Measurements from ENCODE around the gene DLG2. TPM values are rescaled to one million over a fixed set of nuclear protein-coding genes. Genes with fewer than 3 reads are reported as not detected.

DLG2 gene
- polyA plus RNA-seq, 3 donors: 0.24 to 0.39 TPM; not detected in 1

GRCh38 chr11:83922318-83922717 is 1704.8 kb downstream of the DLG2 start:
- DNase-seq: no peak
- no peaks in the 10 kb centered on the region for H3K9me3 Mint-ChIP-seq
- H3K4me3 Mint-ChIP-seq: no peak overlapping the region
- H3K27me3 Mint-ChIP-seq (ENCODE audit: low read depth in 3 of 3): no peaks in the 10 kb centered on the region
- Histone ChIP-seq H3K27ac (ENCODE audit: low read depth in 1 of 2, low read length in 2 of 2) (no peak overlapping the region), H4K20me1 (ENCODE audit: insufficient read depth, low read length) (no peaks in the 10 kb centered on the region), H3K79me2 (ENCODE audit: insufficient read depth, low read length) (no peaks in the 10 kb centered on the region), H3K4me1 (ENCODE audit: control insufficient read depth in 1 of 2, insufficient read depth in 2 of 2, low read length in 2 of 2) (no peaks in the 10 kb centered on the region), H3K9ac (ENCODE audit: insufficient read depth, low read length, poor library complexity, severe bottlenecking) (no peak overlapping the region), H2AFZ (ENCODE audit: insufficient read depth, low read depth, low read length, poor library complexity, severe bottlenecking) (no peak overlapping the region), H3K4me2 (replicated peaks; ENCODE audit: extremely low read depth, low read length, poor library complexity, severe bottlenecking) (no peak overlapping the region), H3K36me3 (replicated peaks in 1 of 2; ENCODE audit: control insufficient read depth in 1 of 2, insufficient read depth in 2 of 2, low read length in 2 of 2) (no peaks in the 10 kb centered on the region), H3K27me3 (ENCODE audit: control insufficient read depth in 2 of 2, insufficient read depth in 2 of 2, low read length in 2 of 2) (no peaks in the 10 kb centered on the region), H3K4me3 (replicated peaks in 1 of 3; ENCODE audit: low read depth in 2 of 3, low read length in 3 of 3) (no peak overlapping the region), H3K9me3 (replicated peaks in 1 of 2; ENCODE audit: control insufficient read depth in 1 of 2, insufficient read depth in 1 of 2, low read length in 2 of 2) (no peaks in the 10 kb centered on the region)
- intact Hi-C loops (cut with micrococcal nuclease): no loop called here
- no CpG with 5 or more reads among the region's 4 CpGs for WGBS (ENCODE audit: insufficient coverage)
- TF ChIP-seq CTCF (IDR thresholded peaks at IDR 0.05): no peak
- H3K36me3 Mint-ChIP-seq: no peaks in the 10 kb centered on the region
- no peak overlapping the region for H3K27ac Mint-ChIP-seq
- no peaks in the 10 kb centered on the region for H3K4me1 Mint-ChIP-seq

GRCh38 chr11:83921447-83922192 is 1705.5 kb downstream of the DLG2 start:
- H3K9ac ChIP-seq (ENCODE audit: insufficient read depth, low read length, poor library complexity, severe bottlenecking): no peak overlapping the region
- no peaks in the 10 kb centered on the region for H3K36me3 ChIP-seq (replicated peaks in 1 of 2; ENCODE audit: control insufficient read depth in 1 of 2, insufficient read depth in 2 of 2, low read length in 2 of 2)
- no peaks in the 10 kb centered on the region for H4K20me1 ChIP-seq (ENCODE audit: insufficient read depth, low read length)
- H3K27ac Mint-ChIP-seq: no peak overlapping the region
- H3K4me1 Mint-ChIP-seq: no peaks in the 10 kb centered on the region
- no peak for DNase-seq
- H3K27me3 Mint-ChIP-seq (ENCODE audit: low read depth in 3 of 3): no peaks in the 10 kb centered on the region
- peaks cover 0 to under 1% (median 0%) of the 10 kb centered on the region in 7 donors for H3K9me3 Mint-ChIP-seq
- 71% methylated on average over 1 of the region's 7 CpGs for WGBS (ENCODE audit: insufficient coverage)
- intact Hi-C loops (cut with micrococcal nuclease): no loop called here
- no peaks in the 10 kb centered on the region for H3K79me2 ChIP-seq (ENCODE audit: insufficient read depth, low read length)
- H3K36me3 Mint-ChIP-seq: no peaks in the 10 kb centered on the region
- H3K4me3 Mint-ChIP-seq: no peak overlapping the region
- no peak overlapping the region for H3K4me3 ChIP-seq (replicated peaks in 1 of 3; ENCODE audit: low read depth in 2 of 3, low read length in 3 of 3)
- H3K9me3 ChIP-seq (replicated peaks in 1 of 2; ENCODE audit: control insufficient read depth in 1 of 2, insufficient read depth in 1 of 2, low read length in 2 of 2): no peaks in the 10 kb centered on the region
- H3K4me2 ChIP-seq (replicated peaks; ENCODE audit: extremely low read depth, low read length, poor library complexity, severe bottlenecking): no peak overlapping the region
- no peaks in the 10 kb centered on the region for H3K27me3 ChIP-seq (ENCODE audit: control insufficient read depth in 2 of 2, insufficient read depth in 2 of 2, low read length in 2 of 2)
- H3K27ac ChIP-seq (ENCODE audit: low read depth in 1 of 2, low read length in 2 of 2): no peak overlapping the region
- H3K4me1 ChIP-seq (ENCODE audit: control insufficient read depth in 1 of 2, insufficient read depth in 2 of 2, low read length in 2 of 2): no peaks in the 10 kb centered on the region
- TF ChIP-seq CTCF (IDR thresholded peaks at IDR 0.05): no peak
- H2AFZ ChIP-seq (ENCODE audit: insufficient read depth, low read depth, low read length, poor library complexity, severe bottlenecking): no peak overlapping the region

Measured in CD14-positive monocyte (primary cell).